GM12865 (cell line): Measurements from ENCODE around the gene SYNCRIP.
"Not testable (repeated sequence)": the region's sequence is repeated elsewhere in the genome, so short reads cannot be mapped to it uniquely, and the experiment has no call there.

ENCODE experiments used
- DNase-seq: peaks from one replicate; pipeline ENCODE4 v3.0.0; 2010; ENCODE audit warnings: low read depth
- H3K4me3 ChIP-seq: 2 replicates; pipeline ENCODE4 v1.5.1; 2011; ENCODE audit warnings: mild to moderate bottlenecking, low read depth, low read length, control low read depth
- TF ChIP-seq, protein P1 (sequence below): IDR thresholded peaks from 2 replicates; pipeline ENCODE4 v1.5.1; 2011; ENCODE audit warnings: low read length, control low read depth, low read depth, inconsistent platforms; ENCODE audit not compliant: insufficient read depth; ENCODE audit errors: missing control alignments

Gene SYNCRIP

DNA sequence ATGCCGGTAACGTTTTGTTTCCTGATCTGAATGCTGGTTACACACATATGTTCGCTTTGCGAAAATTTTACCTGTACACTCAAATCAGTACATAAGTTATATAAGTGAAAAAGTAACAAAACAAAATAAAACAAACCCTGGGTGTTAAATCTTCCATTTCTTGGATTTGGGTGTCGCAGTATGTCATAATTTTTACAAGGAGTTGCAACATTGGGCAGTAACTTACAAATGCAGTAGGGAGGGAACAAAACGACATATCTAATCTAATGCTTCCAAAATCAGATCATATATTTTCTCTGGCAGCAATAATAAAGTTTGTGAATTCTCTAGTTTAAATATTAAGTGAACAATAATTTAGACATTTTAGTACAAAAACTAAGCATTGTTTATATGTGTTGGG, 74.3 kb downstream of the SYNCRIP start:
- no peak overlapping the region for H3K4me3 ChIP-seq

DNA sequence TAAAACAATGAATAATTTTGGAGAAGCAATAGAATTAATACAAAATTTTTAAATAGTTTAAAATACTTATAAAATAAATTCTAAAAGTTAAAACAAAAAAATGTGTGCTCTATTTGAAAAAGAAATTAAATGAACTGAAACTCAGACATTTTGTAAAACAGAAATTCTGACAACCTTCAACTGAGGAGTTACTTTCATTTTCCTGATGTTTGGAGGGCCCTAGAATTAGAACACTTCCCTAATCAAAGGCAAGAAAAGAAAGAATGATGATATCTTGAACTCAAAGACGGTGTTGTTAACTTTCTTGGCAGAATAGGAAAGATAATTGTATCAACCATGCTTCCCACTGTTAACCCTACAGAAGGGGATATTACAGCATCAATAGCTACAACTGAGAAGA, 77.0 kb downstream of the SYNCRIP start:
- DNase-seq: no peak
- TF ChIP-seq, protein P1, sequence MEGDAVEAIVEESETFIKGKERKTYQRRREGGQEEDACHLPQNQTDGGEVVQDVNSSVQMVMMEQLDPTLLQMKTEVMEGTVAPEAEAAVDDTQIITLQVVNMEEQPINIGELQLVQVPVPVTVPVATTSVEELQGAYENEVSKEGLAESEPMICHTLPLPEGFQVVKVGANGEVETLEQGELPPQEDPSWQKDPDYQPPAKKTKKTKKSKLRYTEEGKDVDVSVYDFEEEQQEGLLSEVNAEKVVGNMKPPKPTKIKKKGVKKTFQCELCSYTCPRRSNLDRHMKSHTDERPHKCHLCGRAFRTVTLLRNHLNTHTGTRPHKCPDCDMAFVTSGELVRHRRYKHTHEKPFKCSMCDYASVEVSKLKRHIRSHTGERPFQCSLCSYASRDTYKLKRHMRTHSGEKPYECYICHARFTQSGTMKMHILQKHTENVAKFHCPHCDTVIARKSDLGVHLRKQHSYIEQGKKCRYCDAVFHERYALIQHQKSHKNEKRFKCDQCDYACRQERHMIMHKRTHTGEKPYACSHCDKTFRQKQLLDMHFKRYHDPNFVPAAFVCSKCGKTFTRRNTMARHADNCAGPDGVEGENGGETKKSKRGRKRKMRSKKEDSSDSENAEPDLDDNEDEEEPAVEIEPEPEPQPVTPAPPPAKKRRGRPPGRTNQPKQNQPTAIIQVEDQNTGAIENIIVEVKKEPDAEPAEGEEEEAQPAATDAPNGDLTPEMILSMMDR: no peak
- H3K4me3 ChIP-seq: no peak overlapping the region

More for the DNA sequence above, 74.3 kb downstream of the SYNCRIP start:
- DNase-seq: no peak
- TF ChIP-seq, protein P1: no peak

DNA sequence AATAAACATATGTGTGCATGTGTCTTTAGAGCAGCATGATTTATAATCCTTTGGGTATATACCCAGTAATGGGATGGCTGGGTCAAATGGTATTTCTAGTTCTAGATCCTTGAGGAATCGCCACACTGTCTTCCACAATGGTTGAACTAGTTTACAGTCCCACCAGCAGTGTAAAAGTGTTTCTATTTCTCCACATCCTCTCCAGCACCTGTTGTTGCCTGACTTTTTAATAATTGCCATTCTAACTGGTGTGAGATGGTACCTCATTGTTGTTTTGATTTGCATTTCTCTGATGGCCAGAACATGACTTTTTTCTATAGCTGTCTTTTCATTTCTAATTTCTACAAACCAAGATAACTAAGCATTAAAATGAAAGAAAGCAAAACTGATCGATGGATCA, 78.5 kb downstream of the SYNCRIP start:
- not testable (repeated sequence) for H3K4me3 ChIP-seq, DNase-seq
